WI38 (cell line): ENCODE results near the gene CEP83.
"Not testable (repeated sequence)": the region's sequence is repeated elsewhere in the genome, so short reads cannot be mapped to it uniquely, and the experiment has no call there.

Source experiments
- H3K4me3 ChIP-seq: 2 replicates; pipeline ENCODE4 v1.5.1; 2011; ENCODE audit warnings: low read depth, mild to moderate bottlenecking, control low read depth, low read length
- TF ChIP-seq, protein P1 (sequence below): IDR thresholded peaks from 2 replicates; pipeline ENCODE4 v1.5.1; 2012; ENCODE audit warnings: low read depth, mild to moderate bottlenecking, control low read depth, low read length

The CEP83 gene

DNA sequence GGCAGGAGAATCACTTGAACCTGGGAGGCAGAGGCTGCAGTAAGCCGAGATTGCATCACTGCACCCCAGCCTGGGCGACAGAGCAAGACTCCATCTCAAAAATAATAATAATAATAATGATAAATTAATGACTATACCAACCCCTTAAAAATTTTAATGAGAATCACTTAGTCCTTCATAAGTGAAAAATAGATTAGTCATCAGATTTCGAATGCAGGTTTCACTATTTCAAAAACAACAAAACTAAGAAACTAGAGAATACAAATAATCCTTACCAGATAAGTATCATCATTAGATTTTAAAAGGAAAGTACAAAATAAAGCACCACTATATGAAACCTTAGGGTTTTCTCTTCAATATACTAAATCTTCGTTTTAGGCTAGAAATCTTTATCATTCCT lies 62.3 kb downstream of the CEP83 start:
- no peak overlapping the region for H3K4me3 ChIP-seq
- TF ChIP-seq, protein P1, sequence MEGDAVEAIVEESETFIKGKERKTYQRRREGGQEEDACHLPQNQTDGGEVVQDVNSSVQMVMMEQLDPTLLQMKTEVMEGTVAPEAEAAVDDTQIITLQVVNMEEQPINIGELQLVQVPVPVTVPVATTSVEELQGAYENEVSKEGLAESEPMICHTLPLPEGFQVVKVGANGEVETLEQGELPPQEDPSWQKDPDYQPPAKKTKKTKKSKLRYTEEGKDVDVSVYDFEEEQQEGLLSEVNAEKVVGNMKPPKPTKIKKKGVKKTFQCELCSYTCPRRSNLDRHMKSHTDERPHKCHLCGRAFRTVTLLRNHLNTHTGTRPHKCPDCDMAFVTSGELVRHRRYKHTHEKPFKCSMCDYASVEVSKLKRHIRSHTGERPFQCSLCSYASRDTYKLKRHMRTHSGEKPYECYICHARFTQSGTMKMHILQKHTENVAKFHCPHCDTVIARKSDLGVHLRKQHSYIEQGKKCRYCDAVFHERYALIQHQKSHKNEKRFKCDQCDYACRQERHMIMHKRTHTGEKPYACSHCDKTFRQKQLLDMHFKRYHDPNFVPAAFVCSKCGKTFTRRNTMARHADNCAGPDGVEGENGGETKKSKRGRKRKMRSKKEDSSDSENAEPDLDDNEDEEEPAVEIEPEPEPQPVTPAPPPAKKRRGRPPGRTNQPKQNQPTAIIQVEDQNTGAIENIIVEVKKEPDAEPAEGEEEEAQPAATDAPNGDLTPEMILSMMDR = no peak

DNA sequence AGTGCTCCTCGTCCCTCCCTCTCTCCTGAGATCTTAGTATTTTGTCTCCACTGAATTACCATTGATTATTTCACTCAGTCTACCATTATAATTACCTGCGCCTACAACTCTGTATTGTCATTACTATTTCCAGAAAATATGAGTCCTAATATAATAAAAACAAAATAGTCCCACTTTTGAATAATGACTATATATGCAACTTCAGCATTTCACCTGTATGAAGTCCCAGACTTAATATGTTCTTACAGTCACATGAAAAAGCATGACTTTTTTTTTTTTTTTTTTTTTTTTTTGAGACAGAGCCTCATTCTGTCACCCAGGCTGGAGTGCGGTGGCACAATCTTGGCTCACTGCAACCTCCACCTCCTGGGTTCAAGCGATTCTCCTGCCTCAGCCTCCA lies 63.7 kb downstream of the CEP83 start:
- H3K4me3 ChIP-seq = not testable (repeated sequence)

DNA sequence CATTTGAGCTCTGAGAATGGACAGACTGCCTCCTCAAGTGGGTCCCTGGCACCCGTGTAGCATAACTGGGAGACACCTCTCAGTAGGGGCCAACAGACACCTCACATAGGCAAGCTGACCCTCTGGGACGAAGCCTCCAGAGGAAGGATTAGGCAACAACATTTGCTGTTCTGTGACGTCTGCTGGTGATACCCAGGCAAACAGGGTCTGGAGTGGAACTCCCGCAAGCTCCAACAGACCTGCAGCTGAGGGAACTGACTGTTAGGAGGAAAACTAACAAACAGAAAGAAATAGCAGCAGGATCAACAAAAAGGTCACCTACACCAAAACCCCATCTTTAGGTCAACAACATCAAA lies 69.6 kb downstream of the CEP83 start:
- no peak overlapping the region for H3K4me3 ChIP-seq

GRCh38 chr12:94389482-94390129 lies 70.1 kb downstream of the CEP83 start:
- H3K4me3 ChIP-seq = not testable (repeated sequence)

More for the DNA sequence above, 69.6 kb downstream of the CEP83 start:
- TF ChIP-seq, protein P1 = no peak

DNA sequence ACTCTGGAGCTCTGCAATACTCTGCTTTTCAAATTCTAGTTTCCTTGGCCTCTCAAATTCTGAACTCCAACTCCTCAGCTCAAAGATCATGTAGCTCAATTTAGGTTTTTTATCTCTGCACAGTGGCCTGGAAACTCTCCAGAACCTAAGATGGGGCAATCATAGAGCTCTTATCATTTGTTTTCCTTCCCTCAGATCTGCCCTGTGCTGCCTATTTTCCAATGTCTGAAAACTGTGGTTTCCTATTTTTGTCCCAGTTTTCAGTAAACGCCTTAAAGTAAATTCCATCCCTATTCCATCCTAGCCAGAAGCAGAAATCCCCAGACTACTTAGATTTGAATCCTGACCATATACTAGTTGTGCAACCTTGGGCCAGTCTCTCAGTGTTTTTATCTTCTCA lies 73.2 kb downstream of the CEP83 start:
- TF ChIP-seq, protein P1 = no peak
- no peak overlapping the region for H3K4me3 ChIP-seq

- TF ChIP-seq, protein P1 = no peak
- H3K4me3 ChIP-seq = no peak overlapping the region
These were observed 75.6 kb downstream of the CEP83 start for GRCh38 chr12:94384030-94384429.

DNA sequence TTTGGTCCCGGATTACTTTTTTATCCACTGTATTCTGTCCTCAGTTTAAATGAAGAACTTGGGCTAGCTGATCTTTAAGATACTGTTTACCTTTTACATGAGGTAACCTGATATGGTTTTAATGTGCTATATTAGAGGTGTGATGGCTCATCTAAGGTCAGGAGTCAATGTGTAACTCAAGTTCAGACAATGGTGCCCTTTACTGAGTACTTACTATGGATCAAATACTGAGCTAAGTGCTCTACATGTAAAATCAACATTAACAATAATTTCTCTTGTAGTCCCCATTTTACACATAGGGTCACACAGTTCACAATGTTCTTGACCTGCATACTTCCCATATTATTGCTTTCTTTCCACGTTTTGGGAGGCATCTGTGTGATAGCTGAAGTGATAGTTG lies 79.2 kb downstream of the CEP83 start:
- TF ChIP-seq, protein P1 = no peak
- H3K4me3 ChIP-seq = no peak overlapping the region

DNA sequence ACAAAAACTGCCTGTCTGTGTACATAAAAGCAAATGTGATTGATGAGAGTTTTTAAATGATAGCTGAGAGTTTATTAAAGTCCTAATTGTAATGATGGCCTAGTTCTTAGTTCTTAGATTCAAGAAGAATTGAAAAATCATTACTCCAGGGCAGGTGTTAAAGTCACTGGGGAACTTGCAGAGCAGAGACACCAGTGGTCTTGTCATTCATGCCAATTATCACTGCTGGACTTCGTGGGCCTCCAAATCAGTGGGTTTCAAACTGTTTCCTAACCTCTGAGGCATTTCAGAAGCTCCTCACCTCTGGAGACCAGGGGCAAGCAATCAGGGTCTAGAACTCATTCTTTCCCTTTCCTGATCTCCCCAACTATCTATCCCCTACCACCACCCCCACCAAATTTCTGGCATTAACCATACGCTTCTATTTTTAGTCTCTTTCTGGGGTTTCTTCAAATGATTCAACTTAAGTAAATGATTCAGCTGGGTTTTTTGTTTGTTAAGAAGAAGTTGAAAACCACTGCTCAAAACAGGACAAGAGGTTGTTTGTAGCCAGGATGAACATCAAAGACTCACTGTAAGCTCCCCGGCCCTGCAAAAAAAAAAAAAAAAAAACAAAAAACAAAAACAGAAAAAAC lies 80.1 kb downstream of the CEP83 start:
- TF ChIP-seq, protein P1 = no peak

More for the DNA sequence above, 80.1 kb downstream of the CEP83 start:
- no peak overlapping the region for H3K4me3 ChIP-seq
